MM.1S (cell line): ENCODE results near the gene UGT1A5.

Experiments
- DNase-seq: peaks from one replicate; pipeline ENCODE4 v3.0.0-alpha.2; 2015
- H2AFZ ChIP-seq: fragments of 300-600 bp; sonication (generic); 2 replicates; pipeline ENCODE4 v1.6.0; 2016; ENCODE audit warnings: antibody characterized with exemption, low read length
- H3F3A ChIP-seq: fragments of 300-600 bp; sonication (generic); 2 replicates; pipeline ENCODE4 v1.6.1; 2016; ENCODE audit warnings: mild to moderate bottlenecking, antibody characterized with exemption, low read length, moderate library complexity, mixed read lengths; ENCODE audit not compliant: insufficient read depth
- H3K27ac ChIP-seq: fragments of 300-600 bp; sonication (generic); 2 replicates; pipeline ENCODE4 v1.5.1; 2016; ENCODE audit warnings: mild to moderate bottlenecking, low read length
- H3K27me3 ChIP-seq: fragments of 300-600 bp; sonication (generic); replicated peaks from 2 replicates; pipeline ENCODE4 v1.6.0; 2016; ENCODE audit warnings: low read length; ENCODE audit not compliant: insufficient read depth
- H3K36me3 ChIP-seq: fragments of 300-600 bp; sonication (generic); replicated peaks from 2 replicates; pipeline ENCODE4 v1.6.1; 2016; ENCODE audit warnings: mild to moderate bottlenecking, low read length, mixed read lengths; ENCODE audit not compliant: insufficient read depth
- H3K4me1 ChIP-seq: fragments of 300-600 bp; sonication (generic); 2 replicates; pipeline ENCODE4 v1.6.1; 2016; ENCODE audit warnings: low read length, mixed read lengths
- H3K4me2 ChIP-seq: fragments of 300-600 bp; sonication (generic); 2 replicates; pipeline ENCODE4 v1.6.0; 2016; ENCODE audit warnings: low read depth, low read length
- H3K4me3 ChIP-seq: fragments of 300-600 bp; sonication (generic); 2 replicates; pipeline ENCODE4 v1.5.1; 2016; ENCODE audit warnings: low read length, mixed read lengths
- H3K79me2 ChIP-seq: fragments of 300-600 bp; sonication (generic); 2 replicates; pipeline ENCODE4 v1.6.1; 2016; ENCODE audit warnings: mixed run types, low read length, mixed read lengths
- H3K9ac ChIP-seq: fragments of 300-600 bp; sonication (generic); 2 replicates; pipeline ENCODE4 v1.6.1; 2016; ENCODE audit warnings: low read length, mixed read lengths
- H3K9me2 ChIP-seq: fragments of 300-600 bp; sonication (generic); replicated peaks from 2 replicates; pipeline ENCODE4 v1.6.1; 2016; ENCODE audit warnings: mild to moderate bottlenecking, low read length, mixed read lengths; ENCODE audit not compliant: insufficient read depth
- H3K9me3 ChIP-seq: fragments of 300-600 bp; sonication (generic); replicated peaks from 2 replicates; pipeline ENCODE4 v1.6.1; 2016; ENCODE audit warnings: mild to moderate bottlenecking, low read length, mixed read lengths; ENCODE audit not compliant: insufficient read depth
- H4K20me1 ChIP-seq: fragments of 300-600 bp; sonication (generic); 2 replicates; pipeline ENCODE4 v1.6.1; 2016; ENCODE audit warnings: mild to moderate bottlenecking, low read length, moderate library complexity, mixed read lengths; ENCODE audit not compliant: insufficient read depth
- CTCF ChIP-seq: fragments of 300-600 bp; sonication (generic); IDR thresholded peaks from 2 replicates; pipeline ENCODE4 v1.5.1; 2016; ENCODE audit warnings: antibody characterized with exemption, low read length, mixed read lengths
- EZH2 ChIP-seq: fragments of 300-600 bp; sonication (generic); optimal IDR thresholded peaks from 2 replicates; pipeline ENCODE3; 2017; ENCODE audit warnings: low read depth, mild to moderate bottlenecking, antibody characterized with exemption, low read length, mixed read lengths
- EZH2phosphoT487 ChIP-seq: fragments of 300-600 bp; sonication (generic); IDR thresholded peaks from 2 replicates; pipeline ENCODE4 v1.6.1; 2018; ENCODE audit warnings: antibody characterized with exemption, low read length

UGT1A5 gene

GRCh38 chr2:233799716-233800115, 87.0 kb downstream of the UGT1A5 start:
- Histone ChIP-seq H3K9me2 (no peaks in the 10 kb centered on the region), H3K4me2 (no peak overlapping the region), H3K36me3 (no peaks in the 10 kb centered on the region), H3K27me3 (no peaks in the 10 kb centered on the region), H3K27ac (no peak overlapping the region), H3K4me3 (no peak overlapping the region), H3K9ac (no peak overlapping the region), H3F3A (no peaks in the 10 kb centered on the region), H3K4me1 (peaks cover 11% of the 10 kb centered on the region), H2AFZ (no peak overlapping the region), H3K79me2 (no peaks in the 10 kb centered on the region), H3K9me3 (no peaks in the 10 kb centered on the region), H4K20me1 (no peaks in the 10 kb centered on the region)
- no peak for DNase-seq
- no peak for TF ChIP-seq EZH2

- no peaks in the 10 kb centered on the region for H3K79me2 ChIP-seq
- H3K27me3 ChIP-seq = no peaks in the 10 kb centered on the region
- no peaks in the 10 kb centered on the region for H3K9me2 ChIP-seq
- no peak overlapping the region for H3K9ac ChIP-seq
- no peaks in the 10 kb centered on the region for H3K9me3 ChIP-seq
- no peak overlapping the region for H3K4me3 ChIP-seq
- DNase-seq = no peak
- H3F3A ChIP-seq = no peaks in the 10 kb centered on the region
- TF ChIP-seq CTCF (no peak), EZH2phosphoT487 (no peak), EZH2 (no peak)
- H3K4me2 ChIP-seq = no peak overlapping the region
- H3K27ac ChIP-seq = no peak overlapping the region
- H3K36me3 ChIP-seq = no peaks in the 10 kb centered on the region
- H2AFZ ChIP-seq = no peak overlapping the region
- peaks cover 11% of the 10 kb centered on the region for H3K4me1 ChIP-seq
- H4K20me1 ChIP-seq = no peaks in the 10 kb centered on the region
These were observed 87.5 kb downstream of the UGT1A5 start for GRCh38 chr2:233800208-233800607.

GRCh38 chr2:233801357-233802131, 88.8 kb downstream of the UGT1A5 start:
- Histone ChIP-seq H3K36me3 (no peaks in the 10 kb centered on the region), H3K9me3 (no peaks in the 10 kb centered on the region), H3K27me3 (no peaks in the 10 kb centered on the region), H3K27ac (no peak overlapping the region), H2AFZ (0 out of 2 replicates have a peak overlapping the region, but pooled peaks have one; percentile 51), H3K4me2 (no peak overlapping the region), H3K79me2 (no peaks in the 10 kb centered on the region), H3K9ac (no peak overlapping the region), H3F3A (no peaks in the 10 kb centered on the region), H4K20me1 (no peaks in the 10 kb centered on the region), H3K4me1 (peaks cover 11% of the 10 kb centered on the region), H3K9me2 (no peaks in the 10 kb centered on the region), H3K4me3 (no peak overlapping the region)
- TF ChIP-seq EZH2phosphoT487 (no peak), CTCF (peak; percentile 15; the same call in 1 of the 2 replicates), EZH2 (no peak)
- DNase-seq = peak; percentile 72
